Measurements from ENCODE around the gene NUCB1.
"Not testable (repeated sequence)": the region's sequence is repeated elsewhere in the genome, so short reads cannot be mapped to it uniquely, and the experiment has no call there.

The NUCB1 gene

DNA sequence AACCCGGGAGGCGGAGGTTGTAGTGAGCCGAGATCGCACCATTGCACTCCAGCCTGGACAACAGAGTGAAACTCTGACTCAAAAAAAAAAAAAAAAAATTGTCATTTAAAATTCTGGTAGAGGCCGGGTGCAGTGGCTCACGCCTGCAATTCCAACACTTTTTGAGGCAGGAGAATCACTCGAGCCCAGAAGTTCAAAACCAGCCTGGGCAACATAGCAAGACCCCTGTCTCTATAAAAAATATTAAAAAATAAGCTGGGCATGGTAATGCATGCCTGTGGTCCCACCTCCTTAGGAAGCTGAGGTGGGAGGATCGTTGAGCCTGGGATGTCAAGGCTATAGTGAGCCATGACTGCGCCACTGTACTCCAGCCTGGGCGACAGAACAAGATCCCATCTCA lies 6.2 kb downstream of the NUCB1 start:
- DNase-seq: no peak

DNA sequence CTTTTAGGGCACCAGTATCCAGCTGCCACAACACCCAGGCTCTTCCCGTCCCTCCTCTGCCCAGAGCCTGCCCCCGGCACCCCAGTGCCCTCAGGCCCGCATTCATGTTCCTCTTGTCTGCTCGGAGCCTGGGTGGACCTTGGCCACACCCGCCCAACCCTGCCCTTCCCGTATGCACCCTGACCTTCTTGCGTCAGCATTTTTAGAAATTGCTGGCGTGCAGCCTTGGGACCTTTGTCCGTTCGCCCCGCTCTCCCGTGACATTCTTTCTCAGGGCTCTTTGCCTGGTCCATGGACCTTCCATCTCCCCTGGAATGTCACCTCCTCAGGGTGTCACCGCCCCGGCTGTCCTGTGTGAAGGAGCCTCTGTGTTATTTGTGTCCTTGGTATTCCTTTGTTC lies 7.6 kb downstream of the NUCB1 start:
- no peak for DNase-seq

- DNase-seq: not testable (repeated sequence)
Measured at GRCh38 chr19:48909424-48910077, 9.4 kb downstream of the NUCB1 start.

GRCh38 chr19:48910803-48911202 lies 10.7 kb downstream of the NUCB1 start:
- no peak for DNase-seq

DNA sequence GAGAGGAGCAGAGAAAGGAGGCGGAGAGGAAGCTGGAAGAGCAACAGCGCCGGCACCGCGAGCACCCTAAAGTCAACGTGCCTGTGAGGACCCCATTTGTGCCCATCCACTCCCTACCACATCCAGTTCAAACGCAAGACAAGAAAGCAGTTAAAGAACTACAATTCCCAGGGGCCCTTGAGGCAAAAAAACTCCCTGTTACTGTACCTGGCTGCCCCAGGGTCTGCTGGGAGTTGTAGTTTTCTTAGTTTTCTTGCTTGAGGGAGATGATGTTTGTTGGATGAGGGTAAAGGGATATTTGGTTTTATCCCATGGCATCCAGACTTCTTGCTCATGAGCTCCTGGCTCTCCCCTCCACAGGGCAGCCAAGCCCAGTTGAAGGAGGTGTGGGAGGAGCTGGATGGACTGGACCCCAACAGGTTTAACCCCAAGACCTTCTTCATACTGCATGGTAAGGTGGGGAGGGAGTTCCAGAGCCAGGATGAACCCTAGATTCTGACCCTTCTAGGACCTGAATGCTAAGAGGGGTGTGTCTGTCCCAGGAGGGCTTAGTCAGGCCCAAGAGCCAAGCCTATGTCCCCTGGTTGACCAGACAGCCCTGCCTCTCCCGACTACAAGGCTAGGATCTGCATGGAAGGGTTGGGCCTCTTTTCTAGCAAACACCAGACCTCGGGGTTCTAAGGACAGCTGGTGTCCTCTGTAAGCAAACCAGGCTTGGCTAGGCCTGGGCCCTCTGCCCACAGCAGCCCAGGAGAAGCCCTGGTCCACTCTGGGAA lies 13.2 kb downstream of the NUCB1 start:
- peak; percentile 16 for DNase-seq

GRCh38 chr19:48914181-48914580 lies 14.1 kb downstream of the NUCB1 start:
- no peak for DNase-seq

- DNase-seq: no peak
Measured at GRCh38 chr19:48915757-48916156, 15.6 kb downstream of the NUCB1 start.

- no peak for DNase-seq
Measured at GRCh38 chr19:48918071-48918470, 18.0 kb downstream of the NUCB1 start.

DNA sequence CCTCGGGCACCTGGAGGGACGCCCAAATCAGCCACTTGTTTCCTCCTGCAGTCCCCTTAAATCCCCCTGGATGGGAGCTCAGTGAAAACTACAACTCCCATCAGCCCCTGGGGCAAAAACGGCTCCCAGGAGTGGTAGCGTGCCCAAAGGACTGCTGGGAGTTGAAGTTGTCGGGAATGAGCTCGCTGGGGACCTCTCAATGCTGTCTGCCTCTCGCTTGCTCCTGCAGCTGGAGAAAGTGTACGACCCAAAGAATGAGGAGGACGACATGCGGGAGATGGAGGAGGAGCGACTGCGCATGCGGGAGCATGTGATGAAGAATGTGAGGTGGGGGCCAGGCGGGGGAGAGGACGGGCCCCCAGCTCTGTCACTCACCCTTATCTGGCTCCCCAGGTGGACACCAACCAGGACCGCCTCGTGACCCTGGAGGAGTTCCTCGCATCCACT lies 18.7 kb downstream of the NUCB1 start:
- DNase-seq: peak; percentile 19

DNA sequence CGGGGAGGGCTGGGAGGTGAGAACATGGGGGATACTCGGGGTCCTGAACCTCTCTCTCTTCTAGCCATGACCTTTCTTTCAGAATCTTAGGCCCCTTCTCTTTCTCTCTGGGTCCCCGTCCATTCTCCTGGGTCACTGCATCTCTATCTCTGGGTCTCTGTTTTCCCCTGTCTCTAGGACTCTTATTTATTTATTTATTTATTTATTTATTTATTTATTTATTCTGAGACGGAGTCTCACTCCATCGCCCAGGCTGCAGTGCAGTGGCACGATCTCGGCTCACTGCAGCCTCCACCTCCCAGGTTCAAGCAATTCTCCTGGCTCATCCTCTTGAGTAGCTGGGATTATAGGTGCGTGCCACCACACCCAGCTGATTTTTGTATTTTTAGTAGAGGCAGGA lies 19.2 kb downstream of the NUCB1 start:
- not testable (repeated sequence) for DNase-seq

GRCh38 chr19:48920949-48921348 lies 20.8 kb downstream of the NUCB1 start:
- no peak for DNase-seq

DNA sequence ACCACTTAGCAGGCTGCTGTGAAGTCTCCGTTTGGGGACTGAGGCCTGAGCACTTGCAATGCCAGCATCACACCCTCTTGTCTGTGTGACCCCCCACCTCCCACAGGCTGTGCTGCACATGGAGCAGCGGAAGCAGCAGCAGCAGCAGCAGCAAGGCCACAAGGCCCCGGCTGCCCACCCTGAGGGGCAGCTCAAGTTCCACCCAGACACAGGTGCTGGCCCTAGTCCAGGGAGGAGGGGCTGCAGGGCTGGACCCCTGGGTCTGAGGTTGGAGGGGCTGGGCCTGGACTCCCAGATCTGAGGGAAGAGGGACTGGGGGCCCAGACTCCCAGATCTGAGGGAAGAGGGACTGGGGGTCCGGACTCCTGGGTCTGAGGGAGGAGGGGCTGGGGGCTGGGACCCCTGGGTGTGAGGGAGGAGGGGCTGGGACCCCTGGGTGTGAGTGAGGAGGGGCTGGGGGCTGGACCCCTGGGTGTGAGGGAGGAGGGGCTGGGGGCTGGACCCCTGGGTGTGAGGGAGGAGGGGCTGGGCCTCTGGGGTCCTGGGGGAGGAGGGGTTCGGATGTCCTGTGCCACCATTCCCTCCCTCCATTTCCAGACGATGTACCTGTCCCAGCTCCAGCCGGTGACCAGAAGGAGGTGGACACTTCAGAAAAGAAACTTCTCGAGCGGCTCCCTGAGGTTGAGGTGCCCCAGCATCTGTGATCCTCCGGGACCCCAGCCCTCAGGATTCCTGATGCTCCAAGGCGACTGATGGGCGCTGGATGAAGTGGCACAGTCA lies 21.8 kb downstream of the NUCB1 start:
- no peak for DNase-seq

GRCh38 chr19:48922548-48923490 lies 22.7 kb downstream of the NUCB1 start:
- DNase-seq: no peak

GRCh38 chr19:48925240-48925843 lies 25.2 kb downstream of the NUCB1 start:
- peak; percentile 89 for DNase-seq

GRCh38 chr19:48925890-48926289 lies 25.8 kb downstream of the NUCB1 start:
- DNase-seq: not testable (repeated sequence)

- peak; percentile 92 for DNase-seq
Measured at GRCh38 chr19:48926909-48927308, 26.8 kb downstream of the NUCB1 start.

GRCh38 chr19:48927692-48928091 lies 27.6 kb downstream of the NUCB1 start:
- DNase-seq: not testable (repeated sequence)

GRCh38 chr19:48928164-48929025 lies 28.3 kb downstream of the NUCB1 start:
- DNase-seq: no peak

GRCh38 chr19:48933382-48933932 lies 33.3 kb downstream of the NUCB1 start, which contains the start of gene DHDH:
Gene DHDH (plus strand): TSS chr19:48933699. CDS start chr19:48933722, 23 bp downstream.
- peak; percentile 41 for DNase-seq

GRCh38 chr19:48934837-48935236 lies 34.7 kb downstream of the NUCB1 start:
- no peak for DNase-seq
